Naive thymus-derived CD4-positive, alpha-beta T cell (primary cell): ENCODE results near the gene WFDC5. TPM values are rescaled to one million over a fixed set of nuclear protein-coding genes. Genes with fewer than 3 reads are reported as not detected.
"Not testable (repeated sequence)": the region's sequence is repeated elsewhere in the genome, so short reads cannot be mapped to it uniquely, and the experiment has no call there.

Experiments
- ATAC-seq: fragments of 150-1000 bp; cut with Tn5 transposase; 2 replicates; pipeline ENCODE4 v1.10.0; 2021; ENCODE audit warnings: mild to moderate bottlenecking, moderate library complexity
- CTCF ChIA-PET: fragments of 350-600 bp; sonication (Branson Sonifier 250); formaldehyde crosslinking; loops from one replicate; lab custom pipeline; 2021; ENCODE audit warnings: antibody characterized with exemption; lab: Charles Lee
- POLR2A ChIA-PET: fragments of 350-600 bp; sonication (Branson Sonifier 250); formaldehyde crosslinking; loops from one replicate; lab custom pipeline; 2021; ENCODE audit warnings: antibody characterized with exemption, inconsistent platforms; lab: Charles Lee
- DNase-seq, 9 donors: peaks; one replicate each; pipeline versions ENCODE4 v3.0.0 to v3.0.0-alpha.2; 2020 to 2022; ENCODE audit warnings: mixed read lengths in 1 of 9
- H3K27ac ChIP-seq: one replicate; pipeline ENCODE4 v1.7.0; 2013; ENCODE audit warnings: mild to moderate bottlenecking, low read depth, low read length, moderate library complexity
- H3K27me3 ChIP-seq, 2 donors: one replicate each; pipeline ENCODE4 v1.7.0; 2013; ENCODE audit warnings: low read length in 2 of 2, mild to moderate bottlenecking in 2 of 2, moderate library complexity in 2 of 2; ENCODE audit not compliant: control insufficient read depth in 2 of 2, insufficient read depth in 2 of 2
- H3K36me3 ChIP-seq, 3 experiments: 1 replicate in 2 of 3; 2 replicates in 1 of 3; pipeline ENCODE4 v1.7.0; 2013; ENCODE audit warnings: low read length in 3 of 3, mild to moderate bottlenecking in 3 of 3, moderate library complexity in 1 of 3; ENCODE audit not compliant: insufficient read depth in 3 of 3, control insufficient read depth in 2 of 3
- H3K4me1 ChIP-seq, 2 donors: one replicate each; pipeline ENCODE4 v1.7.0; 2013; ENCODE audit warnings: low read length in 2 of 2, mild to moderate bottlenecking in 2 of 2, moderate library complexity in 1 of 2; ENCODE audit not compliant: control insufficient read depth in 2 of 2, insufficient read depth in 2 of 2
- H3K4me3 ChIP-seq: 2 replicates; pipeline ENCODE4 v1.7.0; 2013; ENCODE audit warnings: mild to moderate bottlenecking, low read length
- H3K9me3 ChIP-seq, 3 experiments: 1 replicate in 2 of 3; 2 replicates in 1 of 3; pipeline ENCODE4 v1.7.0; 2013; ENCODE audit warnings: low read length in 3 of 3; ENCODE audit not compliant: control insufficient read depth in 2 of 3
- H3K27ac Mint-ChIP-seq, 9 donors: one replicate each; pipeline ENCODE4 v1.8.0; 2020 to 2022; ENCODE audit warnings: mixed read lengths in 9 of 9, mild to moderate bottlenecking in 8 of 9, moderate library complexity in 5 of 9, inconsistent platforms in 2 of 9
- H3K27me3 Mint-ChIP-seq, 5 donors: one replicate each; pipeline ENCODE4 v1.8.0; 2021 to 2022; ENCODE audit warnings: mixed read lengths in 5 of 5, mild to moderate bottlenecking in 1 of 5
- H3K36me3 Mint-ChIP-seq, 5 donors: one replicate each; pipeline ENCODE4 v1.8.0; 2020 to 2022; ENCODE audit warnings: mixed read lengths in 5 of 5, mild to moderate bottlenecking in 3 of 5, inconsistent platforms in 1 of 5
- H3K4me1 Mint-ChIP-seq, 7 donors: one replicate each; pipeline ENCODE4 v1.8.0; 2020 to 2022; ENCODE audit warnings: mixed read lengths in 7 of 7, mild to moderate bottlenecking in 3 of 7, inconsistent platforms in 1 of 7
- H3K4me3 Mint-ChIP-seq, 10 donors: one replicate each; pipeline ENCODE4 v1.8.0; 2020 to 2022; ENCODE audit warnings: mild to moderate bottlenecking in 10 of 10, mixed read lengths in 10 of 10, moderate library complexity in 6 of 10, inconsistent platforms in 2 of 10
- H3K9me3 Mint-ChIP-seq, 11 donors: one replicate each; pipeline ENCODE4 v1.8.0; 2020 to 2022; ENCODE audit warnings: mixed read lengths in 11 of 11, mild to moderate bottlenecking in 4 of 11, inconsistent platforms in 1 of 11, moderate library complexity in 1 of 11
- intact Hi-C, 2 donors: fragments of 100-400 bp; cut with micrococcal nuclease; formaldehyde crosslinking; loops; one replicate each; pipeline ENCODE4 v1.15.1; 2023
- polyA plus RNA-seq, 2 donors: library from polyadenylated mRNA; unstranded; fragments of 300-500 nt; fragmentation: Illumina TruSeq; gene quantifications; one replicate each; pipeline ENCODE4 v1.2.3, GENCODE V29; 2021
- total RNA-seq, 6 experiments: library from RNA in 5 of 6; stranded (reverse) in 5 of 6; gene quantifications; 1 replicate in 5 of 6; 2 replicates in 1 of 6; pipeline ENCODE4 v1.2.3 and lab custom pipeline; 2021 to 2026

WFDC5 gene
- total and polyA plus RNA-seq, 7 experiments from 2014 or later, result not detected

DNA sequence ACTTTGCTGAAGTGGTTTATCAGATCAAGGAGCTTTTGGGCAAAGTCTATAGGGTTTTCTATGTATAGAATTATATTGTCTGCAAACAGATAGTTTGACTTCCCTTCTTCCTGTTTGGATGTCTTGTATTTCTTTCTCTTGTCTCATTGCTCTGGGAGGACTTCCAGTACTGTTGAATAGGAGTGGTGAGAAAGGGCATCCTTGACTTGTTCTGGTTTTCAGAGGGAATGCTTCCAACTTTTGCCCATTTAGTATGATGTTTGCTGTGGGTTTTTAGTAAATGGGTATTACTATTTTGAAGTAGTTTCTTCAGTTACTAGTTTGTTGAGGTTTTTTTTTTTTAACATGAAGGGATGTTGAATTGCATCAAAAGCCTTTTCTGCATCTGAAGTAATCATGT is 50.2 kb downstream of the WFDC5 start:
- CTCF ChIA-PET, result no interaction called here
- H3K4me3 ChIP-seq, result no peak overlapping the region
- H3K27ac Mint-ChIP-seq, result peak overlapping the region in 7 of 9 donors; percentile 52 to 78 (median 71)
- intact Hi-C loops, result no loop called here
- peaks cover 21 to 54% (median 22%) of the 10 kb centered on the region in 3 experiments for H3K36me3 ChIP-seq
- DNase-seq (no peak), ATAC-seq (no peak)
- H3K4me3 Mint-ChIP-seq, result peak overlapping the region in 9 of 10 donors; percentile 1 to 64 (median 34)
- H3K27ac ChIP-seq, result no peak overlapping the region
- H3K9me3 Mint-ChIP-seq, result no peaks in the 10 kb centered on the region
- H3K27me3 Mint-ChIP-seq, result no peaks in the 10 kb centered on the region
- H3K9me3 ChIP-seq, result no peaks in the 10 kb centered on the region
- H3K36me3 Mint-ChIP-seq, result peaks cover 18 to 47% (median 35%) of the 10 kb centered on the region in 5 donors
- H3K4me1 Mint-ChIP-seq, result peaks cover 35 to 91% (median 81%) of the 10 kb centered on the region in 7 donors
- POLR2A ChIA-PET, result interaction anchor here (0.5 kb wide), 1 partner anchor 10 kb away, joined by 3 read pairs; no protein-coding TSS in a partner anchor
- H3K4me1 ChIP-seq, result peaks cover 11 to 34% of the 10 kb centered on the region in 2 donors
- H3K27me3 ChIP-seq, result no peaks in the 10 kb centered on the region

DNA sequence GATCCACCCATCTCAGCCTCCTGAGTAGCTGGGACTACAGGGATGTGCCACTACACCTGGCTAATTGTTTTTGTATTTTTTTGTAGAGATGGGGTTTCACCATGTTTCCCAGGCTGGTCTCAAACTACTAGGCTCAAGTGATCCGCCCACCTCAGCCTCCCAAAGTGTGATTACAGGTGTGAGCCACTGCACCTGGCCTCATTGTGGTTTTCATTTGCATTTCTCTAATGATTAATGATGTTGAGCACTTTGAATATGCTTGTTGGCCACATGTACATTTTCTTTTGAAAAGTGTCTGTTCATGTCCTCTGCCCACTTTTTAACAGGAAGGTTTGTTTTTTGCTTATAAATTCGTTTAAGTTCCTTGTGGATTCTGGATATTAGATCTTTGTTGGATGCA is 51.9 kb downstream of the WFDC5 start:
- DNase-seq, H3K9me3 ChIP-seq, H3K9me3 Mint-ChIP-seq, H3K27me3 Mint-ChIP-seq, H3K27ac ChIP-seq, intact Hi-C loops, H3K27me3 ChIP-seq, H3K4me3 ChIP-seq, POLR2A ChIA-PET, ATAC-seq: not testable (repeated sequence)
- Mint-ChIP-seq H3K36me3 (peaks cover 14 to 41% (median 23%) of the 10 kb centered on the region in 5 donors), H3K4me3 (peak overlapping the region in 9 of 10 donors; percentile 6 to 57 (median 38)), H3K4me1 (peaks cover 42 to 90% (median 81%) of the 10 kb centered on the region in 7 donors), H3K27ac (peak overlapping the region in 6 of 9 donors; percentile 3 to 82 (median 27))
- CTCF ChIA-PET, result interaction anchor here (0.6 kb wide), 1 partner anchor 1335 kb away, joined by 3 read pairs; no protein-coding TSS in a partner anchor
- peaks cover 19 to 29% of the 10 kb centered on the region in 2 donors for H3K4me1 ChIP-seq
- H3K36me3 ChIP-seq, result peaks cover 18 to 53% (median 19%) of the 10 kb centered on the region in 3 experiments

DNA sequence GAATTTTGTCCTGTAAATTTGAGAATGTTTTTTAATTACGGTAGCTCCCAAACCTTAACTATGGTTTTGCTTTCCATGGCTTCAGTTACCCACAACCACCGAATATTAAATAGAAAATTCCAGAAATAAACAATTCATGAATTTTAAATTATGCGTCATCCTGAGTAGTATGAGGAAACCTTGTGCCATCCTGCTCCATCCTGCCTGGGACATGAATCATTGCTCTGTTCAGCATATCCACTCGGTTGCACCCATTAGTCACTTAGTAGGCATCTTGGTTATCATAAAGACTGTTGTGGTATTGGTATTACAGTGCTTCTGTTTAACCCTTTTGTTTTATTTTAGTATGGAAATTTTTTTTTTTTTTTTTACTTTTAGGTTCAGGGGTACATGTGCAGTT is 53.7 kb downstream of the WFDC5 start:
- peak overlapping the region in 3 of 9 donors; percentile 20 to 36 (median 32) for H3K27ac Mint-ChIP-seq
- ATAC-seq (no peak), DNase-seq (no peak)
- peaks cover 13 to 33% (median 21%) of the 10 kb centered on the region in 5 donors for H3K36me3 Mint-ChIP-seq
- H3K4me3 Mint-ChIP-seq, result no peak overlapping the region
- ChIA-PET CTCF (interaction anchor here (0.6 kb wide), 1 partner anchor 16 kb away, joined by 3 read pairs; no protein-coding TSS in a partner anchor), POLR2A (interaction anchor here (0.6 to 1.7 kb wide), 2 partner anchors 65 to 89 kb away, joined by 3 to 6 read pairs; no protein-coding TSS in a partner anchor)
- Histone ChIP-seq H3K4me3 (no peak overlapping the region), H3K27ac (no peak overlapping the region), H3K36me3 (peaks cover 11 to 50% (median 14%) of the 10 kb centered on the region in 3 experiments), H3K4me1 (peaks cover 18 to 19% of the 10 kb centered on the region in 2 donors), H3K27me3 (no peaks in the 10 kb centered on the region), H3K9me3 (no peaks in the 10 kb centered on the region)
- H3K9me3 Mint-ChIP-seq, result no peaks in the 10 kb centered on the region
- no peaks in the 10 kb centered on the region for H3K27me3 Mint-ChIP-seq
- intact Hi-C loops, result no loop called here
- H3K4me1 Mint-ChIP-seq, result peaks cover 36 to 90% (median 81%) of the 10 kb centered on the region in 7 donors

DNA sequence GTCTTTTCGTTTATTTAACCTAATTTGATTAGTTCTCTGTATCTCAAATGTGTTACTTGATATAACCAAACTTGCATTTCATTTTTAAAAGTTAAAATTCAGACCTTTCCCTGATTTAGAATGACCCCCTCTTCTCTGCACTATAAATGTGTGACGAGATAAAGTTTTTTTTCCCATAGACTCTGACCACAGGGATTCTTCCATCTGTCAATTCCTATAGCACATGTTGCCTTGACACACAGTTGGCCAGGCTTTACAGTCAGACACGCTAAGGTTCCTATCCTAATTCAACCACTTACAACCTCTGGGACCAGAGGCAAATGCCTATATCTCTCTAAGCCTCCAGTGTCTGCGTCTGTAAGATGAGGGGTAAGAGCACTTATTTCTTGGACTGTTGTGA is 54.7 kb downstream of the WFDC5 start:
- Histone ChIP-seq H3K4me3 (no peak overlapping the region), H3K36me3 (peaks cover 11 to 49% (median 12%) of the 10 kb centered on the region in 3 experiments), H3K9me3 (no peaks in the 10 kb centered on the region), H3K27me3 (no peaks in the 10 kb centered on the region), H3K27ac (no peak overlapping the region), H3K4me1 (peaks cover 18% of the 10 kb centered on the region in 2 donors)
- ATAC-seq (no peak), DNase-seq (no peak)
- ChIA-PET POLR2A (interaction anchor here (1.7 kb wide), 1 partner anchor 64 kb away, joined by 6 read pairs; no protein-coding TSS in a partner anchor), CTCF (interaction anchor here (1.2 kb wide), 1 partner anchor 16 kb away, joined by 5 read pairs; no protein-coding TSS in a partner anchor)
- Mint-ChIP-seq H3K36me3 (peaks cover 14 to 40% (median 25%) of the 10 kb centered on the region in 5 donors), H3K9me3 (no peaks in the 10 kb centered on the region), H3K4me3 (peak overlapping the region in 2 of 10 donors; percentile 10 to 39), H3K27ac (peak overlapping the region in 8 of 9 donors; percentile 9 to 85 (median 64)), H3K27me3 (no peaks in the 10 kb centered on the region), H3K4me1 (peaks cover 36 to 91% (median 83%) of the 10 kb centered on the region in 7 donors)
- intact Hi-C loops, result no loop called here

Other genes starting within 250 kb of the WFDC5 start
- gene YWHAB, start 229.5 kb downstream of the WFDC5 start, total RNA-seq, result 100 to 1,000 TPM; 135 to 262 (median 203) TPM
- gene YWHAB, start 229.5 kb downstream of the WFDC5 start, polyA plus RNA-seq, result 100 to 1,000 TPM; 464 to 552 TPM
- gene PABPC1L, start 205.1 kb downstream of the WFDC5 start, total RNA-seq, result 10 to 100 TPM; 34.0 to 71.7 (median 59.0) TPM
- 1 to 10 TPM; 1.3 to 1.8 TPM for gene PABPC1L, start 205.1 kb downstream of the WFDC5 start, polyA plus RNA-seq
- gene TOMM34, start 154.8 kb downstream of the WFDC5 start, total RNA-seq, result 10 to 100 TPM in 1 of 5 experiments, 1 to 10 TPM in 4; 7.0 to 22.5 (median 8.6) TPM
- gene TOMM34, start 154.8 kb downstream of the WFDC5 start, polyA plus RNA-seq, result 10 to 100 TPM; 15.1 to 30.2 TPM
- gene STK4, start 148.7 kb downstream of the WFDC5 start, total RNA-seq, result 100 to 1,000 TPM; 207 to 383 (median 267) TPM
- 100 to 1,000 TPM; 175 to 241 TPM for gene STK4, start 148.7 kb downstream of the WFDC5 start, polyA plus RNA-seq
- under 1 TPM in 1 of 5 experiments, not detected in 4; 0.12 TPM for gene KCNS1, start 14.0 kb downstream of the WFDC5 start, total RNA-seq
- under 1 TPM; 0.07 to 0.08 TPM for gene KCNS1, start 14.0 kb downstream of the WFDC5 start, polyA plus RNA-seq
- not detected for gene WFDC12, start 9.3 kb upstream of the WFDC5 start, total RNA-seq
- not detected for gene WFDC12, start 9.3 kb upstream of the WFDC5 start, polyA plus RNA-seq
- gene PI3, start 59.7 kb upstream of the WFDC5 start, total RNA-seq, result not detected
- gene PI3, start 59.7 kb upstream of the WFDC5 start, polyA plus RNA-seq, result not detected
- gene SEMG1, start 91.9 kb upstream of the WFDC5 start, total RNA-seq, result not detected
- not detected for gene SEMG1, start 91.9 kb upstream of the WFDC5 start, polyA plus RNA-seq
- gene SEMG2, start 106.2 kb upstream of the WFDC5 start, total RNA-seq, result not detected
- gene SEMG2, start 106.2 kb upstream of the WFDC5 start, polyA plus RNA-seq, result not detected
- under 1 TPM in 1 of 5 experiments, not detected in 4; 0.96 TPM for gene SLPI, start 139.4 kb upstream of the WFDC5 start, total RNA-seq
- gene SLPI, start 139.4 kb upstream of the WFDC5 start, polyA plus RNA-seq, result not detected
- not detected for gene RBPJL, start 191.7 kb upstream of the WFDC5 start, total RNA-seq
- not detected for gene RBPJL, start 191.7 kb upstream of the WFDC5 start, polyA plus RNA-seq
- 1 to 10 TPM in 1 of 5 experiments, not detected in 4; 2.3 TPM for gene MATN4, start 193.1 kb upstream of the WFDC5 start, total RNA-seq
- not detected for gene MATN4, start 193.1 kb upstream of the WFDC5 start, polyA plus RNA-seq
- 10 to 100 TPM in 1 of 5 experiments, 1 to 10 TPM in 1, under 1 TPM in 3; 0.38 to 46.7 (median 0.56) TPM for gene SDC4, start 233.2 kb upstream of the WFDC5 start, total RNA-seq
- gene SDC4, start 233.2 kb upstream of the WFDC5 start, polyA plus RNA-seq, result under 1 TPM in 1 of 2 donors, not detected in 1; 0.21 TPM
- gene SYS1, start 248.0 kb upstream of the WFDC5 start, total RNA-seq, result 100 to 1,000 TPM in 1 of 5 experiments, 10 to 100 TPM in 4; 23.9 to 111 (median 67.1) TPM
- gene SYS1, start 248.0 kb upstream of the WFDC5 start, polyA plus RNA-seq, result 10 to 100 TPM; 34.5 to 42.3 TPM